ENCODE measurements around the gene IL17RA.
"Not testable (repeated sequence)": the region's sequence is repeated elsewhere in the genome, so short reads cannot be mapped to it uniquely, and the experiment has no call there.

Gene IL17RA, protein sequence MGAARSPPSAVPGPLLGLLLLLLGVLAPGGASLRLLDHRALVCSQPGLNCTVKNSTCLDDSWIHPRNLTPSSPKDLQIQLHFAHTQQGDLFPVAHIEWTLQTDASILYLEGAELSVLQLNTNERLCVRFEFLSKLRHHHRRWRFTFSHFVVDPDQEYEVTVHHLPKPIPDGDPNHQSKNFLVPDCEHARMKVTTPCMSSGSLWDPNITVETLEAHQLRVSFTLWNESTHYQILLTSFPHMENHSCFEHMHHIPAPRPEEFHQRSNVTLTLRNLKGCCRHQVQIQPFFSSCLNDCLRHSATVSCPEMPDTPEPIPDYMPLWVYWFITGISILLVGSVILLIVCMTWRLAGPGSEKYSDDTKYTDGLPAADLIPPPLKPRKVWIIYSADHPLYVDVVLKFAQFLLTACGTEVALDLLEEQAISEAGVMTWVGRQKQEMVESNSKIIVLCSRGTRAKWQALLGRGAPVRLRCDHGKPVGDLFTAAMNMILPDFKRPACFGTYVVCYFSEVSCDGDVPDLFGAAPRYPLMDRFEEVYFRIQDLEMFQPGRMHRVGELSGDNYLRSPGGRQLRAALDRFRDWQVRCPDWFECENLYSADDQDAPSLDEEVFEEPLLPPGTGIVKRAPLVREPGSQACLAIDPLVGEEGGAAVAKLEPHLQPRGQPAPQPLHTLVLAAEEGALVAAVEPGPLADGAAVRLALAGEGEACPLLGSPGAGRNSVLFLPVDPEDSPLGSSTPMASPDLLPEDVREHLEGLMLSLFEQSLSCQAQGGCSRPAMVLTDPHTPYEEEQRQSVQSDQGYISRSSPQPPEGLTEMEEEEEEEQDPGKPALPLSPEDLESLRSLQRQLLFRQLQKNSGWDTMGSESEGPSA

DNA sequence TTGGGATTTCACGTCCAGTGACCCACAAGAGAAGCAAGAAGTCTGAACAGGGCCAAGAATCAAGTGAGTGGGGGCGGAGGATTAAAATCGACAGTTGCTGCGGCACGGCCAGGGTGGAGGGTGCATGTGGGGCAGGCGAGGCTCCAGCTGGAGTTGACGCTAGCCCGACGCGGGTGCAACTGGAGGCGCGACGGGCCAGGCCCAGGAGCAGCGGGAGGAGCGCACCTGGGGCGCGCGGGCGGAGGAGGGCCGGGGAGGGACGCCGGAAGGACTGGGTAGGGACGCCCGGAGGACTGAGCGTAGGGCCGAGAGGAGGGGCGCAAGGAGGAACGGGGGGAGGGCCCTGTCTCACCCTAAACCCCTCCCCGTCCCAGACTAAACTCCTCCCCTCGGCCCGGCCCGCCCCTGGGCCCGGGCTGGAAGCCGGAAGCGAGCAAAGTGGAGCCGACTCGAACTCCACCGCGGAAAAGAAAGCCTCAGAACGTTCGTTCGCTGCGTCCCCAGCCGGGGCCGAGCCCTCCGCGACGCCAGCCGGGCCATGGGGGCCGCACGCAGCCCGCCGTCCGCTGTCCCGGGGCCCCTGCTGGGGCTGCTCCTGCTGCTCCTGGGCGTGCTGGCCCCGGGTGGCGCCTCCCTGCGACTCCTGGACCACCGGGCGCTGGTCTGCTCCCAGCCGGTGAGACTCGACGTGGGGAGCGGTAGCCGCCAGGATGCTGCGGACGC lies at the start of gene IL17RA:
IL17RA (plus strand) TSS at position 447 of the 723 bp plus-strand sequence; CDS start at position 539, 92 bp downstream.
- peak; percentile 41 for DNase-seq

DNA sequence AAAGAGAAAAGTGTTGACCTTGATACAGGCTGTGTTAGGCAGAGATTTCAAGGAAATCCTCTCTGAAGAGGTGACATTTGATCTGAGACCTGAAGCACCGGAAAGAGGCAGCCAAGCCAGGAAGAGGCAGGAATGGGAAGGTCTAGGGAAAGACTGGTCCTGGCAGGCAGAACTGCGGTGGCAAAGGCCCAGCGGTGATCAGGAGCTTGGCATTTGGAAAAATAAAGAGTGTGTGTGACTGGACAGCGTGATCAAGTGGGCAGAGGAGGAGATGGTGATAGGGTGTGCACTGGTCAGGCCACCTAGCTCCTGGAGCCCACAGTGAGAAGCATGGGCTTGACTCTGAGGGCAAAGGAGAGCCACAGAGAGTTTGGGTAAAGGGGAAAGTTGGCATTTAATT lies 49.6 kb upstream of the IL17RA start:
- no peak for DNase-seq

DNA sequence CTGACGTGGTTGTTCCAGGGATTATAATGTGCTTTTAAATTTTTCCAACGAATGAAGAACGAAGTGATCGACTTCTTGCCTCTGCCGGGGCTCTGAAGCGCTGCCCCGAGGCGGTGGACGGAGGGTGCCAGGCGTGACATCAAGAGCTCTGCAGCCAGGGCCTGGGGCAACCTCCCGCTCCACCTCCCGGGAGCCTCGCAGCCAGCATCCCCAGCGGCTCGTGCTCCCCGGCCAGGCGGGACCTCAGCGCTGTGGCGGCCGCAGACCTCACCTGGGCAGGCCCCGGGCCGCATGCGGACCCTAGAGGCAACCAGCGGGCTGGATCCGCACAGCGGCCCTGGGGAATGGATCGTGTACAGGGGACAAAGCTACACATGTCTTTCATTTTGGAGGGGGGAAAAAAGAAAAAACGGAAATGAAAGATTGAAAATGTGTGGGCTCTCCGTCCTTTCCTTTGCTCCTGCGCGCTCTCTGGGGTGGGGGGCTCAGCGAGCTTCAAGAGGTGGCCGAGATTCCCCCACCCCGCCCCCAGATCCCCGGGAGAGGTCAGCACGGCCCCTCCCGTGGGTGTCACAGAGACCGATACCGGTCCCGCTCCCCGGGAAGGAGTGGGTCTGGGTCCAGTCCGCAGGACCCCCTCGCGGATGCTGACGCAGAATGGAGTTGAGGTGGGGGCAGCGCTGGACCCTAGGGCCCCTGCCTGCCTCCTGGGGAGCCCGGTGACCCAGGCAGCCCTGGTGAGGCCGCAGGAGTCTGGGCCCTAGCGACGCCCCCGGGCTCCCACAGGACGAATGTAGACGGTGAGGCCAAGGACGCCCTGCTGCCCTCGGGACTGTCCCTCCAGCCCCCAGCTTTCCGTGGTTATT lies 48.6 kb upstream of the IL17RA start:
- not testable (repeated sequence) for DNase-seq

DNA sequence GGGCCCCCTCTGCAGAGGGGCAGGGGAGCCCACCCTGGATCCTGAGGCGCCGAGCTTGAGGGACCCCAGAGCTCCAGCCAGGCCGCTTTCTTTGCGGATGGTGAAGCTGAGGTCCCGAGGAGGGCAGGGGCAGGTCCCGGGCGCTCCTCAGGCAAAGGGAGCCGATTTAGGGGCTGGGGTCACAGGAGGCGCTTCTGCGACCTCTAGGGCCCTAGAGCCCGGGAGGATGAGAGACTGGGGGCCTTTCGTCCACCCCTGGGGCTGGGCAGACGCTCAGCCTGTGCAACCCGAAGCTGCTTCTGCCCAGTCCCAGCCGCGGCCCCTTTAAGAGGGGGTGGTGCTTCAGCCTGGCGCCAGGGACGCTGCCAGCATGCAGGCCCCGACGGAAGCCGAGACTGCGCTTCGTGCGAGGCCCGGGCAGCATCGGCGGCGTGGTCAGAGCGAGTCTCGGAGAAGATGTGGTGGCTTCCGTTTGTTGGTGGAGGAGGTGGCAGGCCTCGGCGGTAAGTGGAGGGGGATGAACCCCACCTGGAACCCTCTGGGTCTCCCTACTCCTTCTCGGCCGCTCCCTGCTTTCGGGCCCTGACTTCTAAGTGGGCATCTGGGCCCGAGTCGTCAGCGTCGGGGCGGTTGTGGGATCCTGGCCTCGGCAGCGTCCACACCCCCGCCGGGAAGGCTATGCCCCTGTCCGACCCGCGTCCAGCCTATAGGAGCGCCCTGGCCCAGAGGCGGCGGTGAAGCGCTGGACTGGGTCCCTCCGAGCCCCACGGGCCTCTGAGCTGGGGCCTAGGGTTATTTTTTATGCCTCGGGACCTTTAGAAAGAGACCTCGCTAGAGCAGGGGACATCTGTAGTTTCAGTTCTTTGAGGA lies 47.7 kb upstream of the IL17RA start:
- peak; percentile 5 for DNase-seq

DNA sequence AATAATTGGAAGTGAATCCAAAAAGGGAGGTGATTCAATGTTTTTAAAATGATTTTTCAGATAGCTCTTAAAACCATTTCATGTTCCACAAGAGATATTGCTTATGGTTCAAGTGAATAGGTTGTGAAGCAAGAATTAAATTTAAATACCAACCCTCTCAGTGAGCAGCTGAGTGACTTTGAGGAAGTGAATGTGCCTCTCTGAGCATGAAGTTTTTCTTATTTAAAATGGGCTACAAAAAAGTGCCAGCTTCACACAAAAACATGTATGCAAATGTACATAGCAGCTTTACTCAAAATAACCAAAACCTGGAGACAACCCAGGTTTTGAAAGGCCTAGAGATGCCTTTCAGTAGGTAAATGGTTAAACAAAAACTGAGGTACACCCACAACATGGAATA lies 41.3 kb upstream of the IL17RA start:
- no peak for DNase-seq

DNA sequence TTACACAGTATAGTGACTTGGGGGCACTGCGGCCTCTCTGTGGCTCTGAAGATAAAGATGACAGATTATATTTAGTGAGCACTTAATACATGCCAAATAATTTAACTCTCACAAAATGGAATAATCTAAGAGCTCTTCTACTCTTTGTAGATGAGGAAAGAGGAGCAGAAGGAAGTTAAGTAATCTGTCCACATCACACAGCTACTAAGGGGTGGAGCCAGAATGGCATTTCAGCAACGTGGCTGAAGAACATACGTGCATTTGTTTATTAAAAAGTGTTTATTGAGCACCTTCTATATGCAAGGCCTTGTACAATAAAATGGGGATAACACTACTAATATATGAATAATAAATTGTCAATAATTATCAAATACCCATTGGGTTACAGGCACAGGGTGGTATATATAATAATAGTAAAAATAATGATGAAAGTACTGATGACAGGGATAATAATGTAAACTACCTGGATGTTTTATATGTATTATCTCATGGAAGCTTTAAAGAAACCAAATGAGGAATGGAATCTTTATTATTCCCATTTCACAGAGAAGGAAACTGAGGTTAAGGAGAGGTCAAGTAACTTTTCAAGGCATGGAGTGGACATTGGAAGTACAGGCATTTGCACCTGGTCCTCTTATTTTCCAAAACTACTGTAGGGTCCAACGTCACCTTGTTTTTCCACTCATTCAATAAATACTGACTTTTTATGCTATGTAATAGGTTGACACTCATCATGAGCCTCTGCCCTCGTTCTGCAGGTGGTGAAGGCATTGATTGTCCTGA lies 38.0 kb upstream of the IL17RA start:
- no peak for DNase-seq

DNA sequence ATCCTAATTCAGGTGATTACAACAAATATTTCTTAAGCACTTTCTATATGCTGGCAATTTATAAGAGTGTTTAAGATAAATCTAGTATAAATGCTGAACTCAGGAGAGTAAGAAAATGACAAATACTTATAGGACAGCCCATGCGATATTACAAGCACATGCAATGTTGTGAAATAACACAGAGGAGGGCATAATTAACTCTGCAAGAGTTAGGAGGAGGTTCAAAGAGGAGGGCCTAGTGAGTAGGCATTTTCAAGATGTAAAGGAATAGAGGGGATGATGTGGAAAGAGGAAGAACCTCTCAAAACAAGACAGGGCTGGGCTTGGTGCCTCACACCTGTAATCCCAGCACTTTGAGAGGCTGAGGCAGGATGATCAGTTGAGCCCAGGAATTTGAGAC lies 37.1 kb upstream of the IL17RA start:
- no peak for DNase-seq

DNA sequence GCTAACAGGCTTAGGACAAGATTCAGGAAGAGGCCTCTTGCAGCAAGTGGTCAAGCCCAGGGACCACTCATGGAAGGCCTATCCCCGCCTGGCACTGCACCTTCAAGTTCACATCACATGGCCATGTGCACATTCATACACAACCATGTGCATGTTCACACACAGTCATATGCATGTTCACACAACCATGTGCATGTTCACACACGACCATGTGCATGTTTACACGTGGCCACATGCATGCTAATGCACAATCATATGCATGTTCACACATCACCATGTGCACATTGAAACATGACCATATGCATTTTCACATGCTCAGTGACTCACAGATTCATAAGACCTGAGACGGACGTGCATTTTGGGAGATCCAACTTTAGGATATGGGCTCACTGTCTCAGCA lies 28.7 kb upstream of the IL17RA start:
- no peak for DNase-seq

DNA sequence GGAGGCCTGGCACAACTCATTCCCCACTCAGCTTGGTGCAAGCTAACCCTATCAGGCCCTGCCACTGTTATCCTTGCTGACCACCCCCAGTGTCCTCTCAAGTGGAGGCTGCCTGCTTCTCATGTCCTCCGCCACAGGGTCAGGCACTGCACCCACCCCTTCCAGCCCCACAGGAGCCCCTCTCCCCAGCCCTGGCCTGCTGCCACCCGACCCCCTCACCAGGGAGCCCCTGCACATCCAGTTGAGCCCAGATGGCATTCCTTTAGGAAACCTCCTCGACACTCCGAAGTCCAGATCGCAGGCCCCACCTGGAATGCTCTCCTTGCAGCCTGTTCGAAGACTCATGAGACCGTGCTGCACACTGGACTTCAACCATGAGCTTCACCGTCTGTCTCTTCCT lies 28.0 kb upstream of the IL17RA start:
- DNase-seq, result no peak

DNA sequence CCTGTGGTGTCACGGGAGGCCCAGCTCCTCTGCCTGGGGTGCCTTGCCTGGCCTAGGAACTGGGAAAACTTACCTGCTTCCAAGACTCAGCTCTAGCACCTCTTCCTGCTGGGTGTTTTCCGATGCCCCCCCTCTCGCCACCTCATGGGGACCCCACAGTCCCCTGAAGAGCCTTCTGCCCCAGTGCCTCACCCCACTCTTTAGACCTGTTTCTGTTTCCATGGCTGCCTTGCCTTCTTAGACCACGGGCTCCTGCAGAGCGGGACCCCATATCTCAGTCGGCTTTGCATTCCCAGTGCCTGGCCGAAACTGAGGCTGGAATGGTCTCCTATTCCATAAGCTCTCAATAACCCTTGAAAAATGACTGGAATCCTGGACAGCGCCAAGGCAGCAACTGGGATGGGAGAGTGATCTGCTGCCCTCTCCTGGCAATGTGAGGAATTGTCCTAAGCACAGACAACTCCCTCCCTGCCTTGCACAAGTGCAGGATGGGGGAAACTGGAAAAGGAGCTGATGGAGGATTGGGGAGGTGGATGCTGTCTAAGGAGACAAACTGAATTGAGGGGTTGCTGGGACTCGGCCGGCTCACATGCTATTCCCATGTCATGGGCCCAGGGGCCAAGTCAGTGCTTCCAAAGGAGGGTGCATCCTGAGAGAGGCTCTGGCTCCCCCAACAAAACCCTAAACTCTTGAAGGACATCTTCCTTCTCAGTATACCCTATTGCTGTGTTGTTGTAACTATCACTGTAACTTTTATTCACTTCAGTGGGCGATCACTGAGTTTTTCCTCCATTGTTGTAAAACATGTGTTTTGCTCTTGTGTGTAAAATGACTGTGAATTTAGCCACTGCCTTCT lies 26.6 kb upstream of the IL17RA start:
- peak; percentile 16 for DNase-seq

DNA sequence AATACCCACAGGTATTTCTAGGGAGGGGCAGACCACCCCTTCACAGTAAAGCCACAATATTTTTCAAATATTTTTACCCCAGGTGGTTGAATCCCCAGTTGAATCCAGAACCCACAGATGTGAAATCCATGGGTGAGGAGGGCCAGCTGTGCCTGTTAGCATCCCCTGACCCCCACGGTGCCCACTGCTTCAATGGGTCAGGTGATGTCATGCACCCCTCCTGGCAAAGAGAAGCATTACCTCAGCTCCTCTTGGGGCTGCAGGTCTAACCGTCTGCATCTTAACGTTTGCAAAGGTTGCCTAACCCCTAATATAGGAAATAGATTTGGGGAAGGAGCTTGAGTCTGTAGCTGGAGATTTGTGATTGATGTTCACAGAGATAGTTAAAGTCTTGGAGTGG lies 24.7 kb upstream of the IL17RA start:
- no peak for DNase-seq

DNA sequence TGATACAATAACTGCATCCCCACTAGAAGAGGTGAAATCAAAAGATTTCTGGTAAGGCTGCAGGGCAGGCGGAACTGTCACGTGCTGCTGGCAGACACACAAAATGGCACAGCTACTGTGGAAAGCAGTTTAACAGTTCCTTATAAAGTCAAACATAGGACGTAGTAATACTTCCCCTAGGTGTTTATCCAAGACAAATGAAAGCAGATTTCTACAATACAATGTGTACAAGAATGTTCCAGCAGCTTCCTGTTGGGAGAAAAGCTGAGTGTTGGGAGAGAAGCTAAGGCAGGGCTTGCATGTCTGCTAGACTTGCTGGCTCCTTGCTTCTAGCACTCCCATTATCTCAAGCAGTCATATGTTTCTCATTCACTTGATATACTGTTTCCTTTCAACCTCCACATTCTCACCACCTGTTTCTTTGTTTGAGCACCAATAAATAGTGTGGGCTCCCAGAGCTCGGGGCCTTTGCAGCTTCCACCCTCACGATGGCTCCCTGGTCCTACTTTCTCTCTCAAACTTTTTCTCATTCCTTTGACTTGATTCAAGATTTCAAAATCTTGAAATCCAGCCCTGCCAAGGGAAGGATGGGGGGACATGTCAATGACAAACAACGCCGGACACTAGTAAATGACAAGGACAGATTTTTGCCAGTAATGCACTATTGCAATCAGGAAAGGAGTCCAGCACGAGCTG lies 21.2 kb upstream of the IL17RA start:
- DNase-seq, result no peak

DNA sequence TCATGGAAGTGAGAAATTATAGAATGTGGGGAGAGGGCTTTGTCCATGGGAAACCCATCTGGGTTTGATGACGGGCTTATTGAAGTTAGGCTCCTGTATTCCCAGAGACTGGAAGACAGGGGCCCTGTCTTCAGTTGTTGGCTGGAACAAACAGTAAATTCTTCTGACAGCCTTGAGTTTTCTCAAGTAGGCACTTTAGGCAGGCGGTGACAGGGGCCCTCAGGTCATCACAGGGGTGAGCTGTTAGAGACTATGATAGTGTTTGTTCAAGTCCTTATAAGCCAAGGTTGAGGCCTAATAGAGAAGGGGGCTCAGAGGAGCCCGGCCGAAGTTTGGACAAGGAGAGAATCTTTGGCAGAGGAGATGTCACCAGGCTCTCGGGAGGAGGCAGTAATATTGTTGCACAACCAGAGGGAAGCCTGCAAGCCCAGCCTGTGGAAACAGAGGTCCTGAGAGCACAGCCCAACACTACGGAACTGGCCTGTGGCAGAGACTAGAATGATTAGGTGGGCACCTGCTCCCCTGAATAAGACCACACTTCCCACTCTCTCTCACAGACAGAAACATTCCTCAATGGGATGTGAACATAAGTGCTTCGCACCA lies 20.2 kb upstream of the IL17RA start:
- DNase-seq, result no peak

DNA sequence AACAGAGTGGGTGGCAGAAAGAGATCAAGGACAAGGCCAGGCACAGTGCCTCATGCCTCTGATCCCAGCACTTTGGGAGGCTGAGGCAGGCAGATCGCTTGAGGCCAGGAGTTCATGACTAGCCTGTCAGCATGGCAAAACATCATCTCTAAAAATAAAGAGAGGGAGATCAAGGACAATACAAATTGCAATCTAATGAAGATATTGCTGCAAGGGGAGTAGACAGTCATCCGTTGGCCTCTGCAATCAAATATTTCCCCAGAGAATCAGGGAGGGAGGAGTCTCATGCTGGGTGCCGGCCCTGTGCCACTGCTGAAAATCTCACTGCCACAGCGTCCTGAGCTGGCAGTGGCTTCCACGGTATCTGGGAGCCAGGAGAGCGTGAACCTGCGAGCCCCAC lies 19.4 kb upstream of the IL17RA start:
- DNase-seq, result no peak

DNA sequence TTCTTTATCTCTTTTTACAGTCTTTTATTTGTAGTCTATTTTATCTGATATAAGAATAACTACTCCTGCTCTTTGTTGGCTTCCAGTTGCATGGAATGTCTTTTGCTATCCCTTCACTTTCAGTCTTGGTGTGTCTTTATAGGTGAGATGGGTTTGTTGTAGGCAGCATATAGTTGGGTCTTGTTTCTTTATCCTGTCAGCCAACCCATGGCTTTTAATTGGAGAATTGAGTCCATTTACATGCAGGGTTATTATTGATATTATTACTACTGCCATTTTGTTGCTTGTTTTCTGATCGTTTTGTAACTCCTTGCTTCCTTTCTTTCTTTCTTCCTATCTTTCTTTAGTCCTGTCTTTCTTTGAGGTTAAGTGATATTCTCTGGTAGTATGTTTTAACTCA lies 11.9 kb upstream of the IL17RA start:
- no peak for DNase-seq

DNA sequence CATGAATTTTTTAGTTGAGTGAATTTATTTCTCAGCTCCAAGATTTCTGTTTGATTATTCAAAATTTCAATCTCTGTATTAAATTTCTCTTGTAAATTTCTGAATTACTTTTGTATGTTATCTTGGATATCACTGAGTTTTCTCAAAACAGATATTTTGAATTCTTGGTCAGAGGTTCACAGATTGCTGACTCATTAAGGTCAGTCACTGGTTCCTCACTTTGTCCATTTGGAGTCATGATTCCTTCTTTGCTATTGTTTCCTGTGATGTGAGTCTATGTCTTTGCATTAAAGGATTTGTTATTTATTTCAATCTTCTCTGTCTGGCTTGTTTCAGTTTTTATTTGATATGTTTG lies 10.2 kb upstream of the IL17RA start:
- DNase-seq, result no peak

DNA sequence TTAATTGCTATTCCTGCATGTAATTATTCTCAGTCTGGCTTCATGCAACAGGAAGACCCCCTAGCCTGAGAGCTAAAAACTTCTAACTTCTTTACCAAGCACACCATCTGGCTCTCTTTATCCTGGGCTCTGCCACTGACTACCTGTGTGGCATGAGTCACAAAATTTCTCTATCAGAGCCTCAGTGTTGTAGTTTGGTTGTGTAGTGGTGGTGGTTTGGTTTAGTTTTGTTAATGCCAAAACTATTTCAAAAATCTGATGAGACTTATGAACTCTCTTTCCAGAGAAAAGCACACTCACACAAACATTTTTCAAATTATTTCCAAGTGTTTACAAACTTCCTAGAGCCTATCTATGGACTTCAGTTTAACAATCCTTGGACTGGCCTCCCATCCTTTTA lies 7.5 kb upstream of the IL17RA start:
- DNase-seq, result no peak

DNA sequence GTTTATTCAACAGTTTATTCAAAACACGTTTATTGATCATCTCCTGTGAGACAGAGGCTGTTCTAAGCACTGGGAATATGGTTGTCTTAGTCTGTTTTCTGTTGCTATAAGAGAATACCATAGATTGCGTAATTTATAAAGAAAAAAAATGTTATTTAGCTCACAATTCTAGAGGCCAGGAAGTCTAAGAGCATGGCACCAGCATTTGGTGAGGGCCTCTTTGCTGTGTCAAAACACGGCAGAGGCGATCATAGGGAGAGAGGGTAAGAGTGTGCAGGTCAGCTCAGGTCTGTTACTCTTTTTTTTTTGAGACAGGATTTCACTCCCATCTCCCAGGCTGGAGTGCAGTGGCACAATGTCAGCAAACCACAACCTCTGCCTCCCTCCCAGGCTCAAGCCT lies 5.2 kb upstream of the IL17RA start:
- no peak for DNase-seq

DNA sequence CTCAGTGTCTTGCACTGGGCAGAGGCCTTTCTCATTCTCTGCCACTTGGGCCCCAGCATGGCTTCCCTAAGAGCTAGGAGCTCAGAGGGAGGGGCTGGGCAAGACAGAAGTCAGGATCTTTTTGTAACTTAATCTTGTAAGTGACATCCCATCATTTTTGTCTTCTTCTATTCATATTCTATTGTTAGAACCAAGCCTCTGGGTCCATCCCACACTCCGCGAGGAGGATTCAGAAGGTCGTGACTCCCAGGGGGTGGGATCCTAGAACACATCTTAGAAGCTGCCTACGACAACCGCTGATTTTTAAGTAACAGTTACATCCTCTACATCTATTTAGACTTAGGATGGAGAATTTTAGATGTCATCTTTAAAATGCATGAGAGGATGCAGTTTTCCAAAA lies 1.5 kb upstream of the IL17RA start:
- DNase-seq, result no peak

All from NCI-H524 treated with DMSO at 0.1 percent for 48 hours (cell line).